ELR (cell line): ENCODE measurements around the gene UMODL1.
"Not testable (repeated sequence)": the region's sequence is repeated elsewhere in the genome, so short reads cannot be mapped to it uniquely, and the experiment has no call there.

Experiments used
- DNase-seq: peaks from one replicate; pipeline ENCODE4 v3.0.0-alpha.2; 2015; ENCODE audit warnings: low read depth

Gene UMODL1

DNA sequence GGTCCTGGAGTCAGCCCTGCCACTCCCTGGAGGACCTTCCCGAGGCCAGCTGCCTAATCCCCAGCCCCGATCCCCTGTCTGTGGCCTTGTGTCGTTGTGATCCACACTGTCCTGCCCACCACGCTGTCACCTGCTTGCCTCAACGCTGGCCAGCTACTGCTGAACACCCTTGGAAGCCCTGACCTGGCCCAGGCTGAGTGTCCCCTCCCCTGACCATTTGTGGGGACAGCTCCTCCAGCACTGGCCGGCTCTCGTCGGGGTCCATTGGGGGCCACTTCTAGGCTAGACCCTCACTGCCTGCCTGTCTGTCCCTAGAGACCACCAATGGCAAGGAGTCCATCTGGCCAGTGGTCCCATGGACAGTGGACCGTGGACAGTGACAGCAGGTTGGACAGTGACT is 12.0 kb upstream of the UMODL1 start:
- DNase-seq = no peak

- no peak for DNase-seq
These were observed 11.4 kb upstream of the UMODL1 start for GRCh38 chr21:42059721-42060120.

DNA sequence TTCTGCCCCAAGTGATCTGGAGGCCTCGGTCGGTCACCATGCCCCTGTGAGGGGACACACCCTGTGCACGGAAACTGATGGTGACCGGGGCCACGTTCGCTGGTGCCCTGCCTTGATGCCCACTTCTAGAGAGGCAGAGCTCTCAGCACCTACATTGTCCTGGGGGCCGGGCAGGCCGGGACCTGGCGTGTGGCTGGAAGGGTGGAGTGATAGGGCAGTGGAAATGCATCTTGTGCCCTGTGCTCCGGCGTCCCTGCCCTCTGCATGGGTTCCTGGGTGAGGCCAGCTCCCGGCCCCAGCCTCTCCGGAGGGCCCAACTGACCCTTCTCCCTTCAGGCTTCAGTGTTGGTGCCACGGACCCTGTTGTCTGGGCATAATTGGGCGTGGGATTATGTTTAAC is 11.0 kb upstream of the UMODL1 start:
- no peak for DNase-seq

- no peak for DNase-seq
These were observed 9.7 kb upstream of the UMODL1 start for GRCh38 chr21:42061195-42061985.

- no peak for DNase-seq
These were observed 9.2 kb upstream of the UMODL1 start for GRCh38 chr21:42061986-42062235.

DNA sequence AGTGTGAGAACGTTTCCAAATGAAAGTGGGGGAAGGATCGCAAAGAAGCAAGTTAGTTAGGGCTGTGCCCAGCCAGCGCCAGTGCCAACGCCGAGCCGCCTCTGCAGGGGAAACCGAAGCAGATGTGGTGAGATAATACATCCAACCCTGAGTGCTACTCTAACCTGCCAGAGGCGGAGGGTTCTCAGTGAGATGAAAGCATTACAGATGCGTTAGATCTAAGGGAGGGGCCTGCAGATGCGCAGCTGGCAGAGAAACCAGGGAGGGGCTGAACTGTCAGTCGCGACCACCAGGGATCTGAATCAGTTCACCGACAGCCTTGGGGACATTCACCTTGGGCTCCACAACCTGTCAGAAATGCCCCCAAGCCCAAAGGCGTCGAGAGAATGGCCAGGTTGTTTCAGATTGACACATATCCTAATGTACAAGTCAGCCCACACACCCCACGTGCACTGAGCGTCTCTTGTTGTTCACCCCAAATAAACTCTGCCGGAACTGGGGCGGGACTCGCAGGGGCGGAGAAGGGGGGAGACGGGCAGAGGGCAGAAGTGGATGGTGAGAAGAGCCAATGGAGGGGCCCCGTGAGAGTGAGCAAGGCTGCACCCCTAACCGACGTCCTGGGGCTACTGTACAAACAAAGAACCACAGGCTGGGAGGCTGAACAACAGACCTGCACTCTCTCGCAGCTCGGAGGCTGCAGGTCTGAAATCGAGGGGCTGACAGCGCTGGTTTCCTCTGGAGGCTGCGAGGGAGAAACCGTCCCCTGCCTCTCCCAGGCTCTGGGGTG is 8.7 kb upstream of the UMODL1 start:
- no peak for DNase-seq

DNA sequence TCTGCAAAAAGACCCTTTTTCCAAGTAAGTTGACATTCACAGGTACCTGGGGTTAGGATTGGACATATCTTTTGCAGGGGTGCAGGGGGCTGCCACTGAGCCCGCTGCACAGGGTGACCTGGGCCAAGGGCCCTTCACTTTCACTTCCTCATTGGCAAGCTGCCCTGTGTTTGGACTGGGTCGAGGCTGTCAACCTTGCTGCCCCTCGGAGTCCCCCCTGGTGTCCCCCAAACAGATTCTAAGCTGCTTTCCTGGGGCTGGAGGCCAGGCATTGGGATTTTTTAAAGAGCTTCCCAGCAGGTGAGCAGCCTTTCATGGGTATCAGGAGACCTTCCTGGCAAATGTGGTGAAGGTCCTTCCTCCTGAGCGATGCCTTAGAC is 7.9 kb upstream of the UMODL1 start:
- no peak for DNase-seq

DNA sequence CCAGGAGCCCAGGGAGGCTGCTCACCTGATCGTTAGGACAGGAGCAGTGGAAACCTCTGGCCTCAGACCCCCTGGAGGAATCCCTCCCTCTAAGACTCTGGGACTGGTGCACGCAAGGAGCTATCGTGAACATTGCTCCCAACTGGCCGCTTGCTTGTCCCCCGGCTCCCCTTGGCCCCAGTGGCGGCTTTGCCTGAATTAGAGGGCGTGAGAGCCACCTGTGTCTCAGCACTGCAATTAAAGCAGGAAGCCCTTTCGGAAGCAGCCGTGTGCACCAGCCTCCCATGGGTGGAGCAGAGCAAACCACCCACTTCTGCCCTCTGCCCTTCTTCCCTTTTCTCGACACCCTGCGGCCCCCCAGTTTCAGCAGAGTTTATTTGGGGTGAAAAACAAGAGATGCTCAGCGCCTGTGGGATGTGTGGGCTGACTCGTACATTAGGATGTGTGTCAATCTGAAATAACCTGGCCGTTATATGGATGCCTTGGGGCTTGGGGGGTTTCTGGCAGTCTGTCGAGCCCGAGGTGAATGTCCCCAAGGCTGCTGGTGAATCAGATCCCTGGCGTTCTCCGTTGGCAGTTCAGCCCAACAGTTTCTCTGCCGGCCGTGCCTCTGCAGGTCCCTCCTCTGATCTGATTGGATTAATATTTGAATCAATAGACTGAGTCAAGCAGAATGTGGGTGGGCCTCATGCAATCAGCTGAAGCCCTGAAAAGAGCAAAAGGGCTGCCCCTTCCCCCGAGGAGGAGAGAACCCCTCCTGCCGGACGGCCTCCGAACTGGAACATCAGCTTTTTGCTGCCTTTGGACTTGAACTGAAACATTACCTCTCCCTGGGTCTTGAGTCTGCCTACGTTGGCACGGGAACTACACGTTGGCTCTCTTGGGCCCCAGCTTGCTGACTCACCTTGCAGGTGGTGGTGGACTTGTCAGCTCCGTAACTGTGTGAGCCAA is 7.3 kb upstream of the UMODL1 start:
- no peak for DNase-seq

DNA sequence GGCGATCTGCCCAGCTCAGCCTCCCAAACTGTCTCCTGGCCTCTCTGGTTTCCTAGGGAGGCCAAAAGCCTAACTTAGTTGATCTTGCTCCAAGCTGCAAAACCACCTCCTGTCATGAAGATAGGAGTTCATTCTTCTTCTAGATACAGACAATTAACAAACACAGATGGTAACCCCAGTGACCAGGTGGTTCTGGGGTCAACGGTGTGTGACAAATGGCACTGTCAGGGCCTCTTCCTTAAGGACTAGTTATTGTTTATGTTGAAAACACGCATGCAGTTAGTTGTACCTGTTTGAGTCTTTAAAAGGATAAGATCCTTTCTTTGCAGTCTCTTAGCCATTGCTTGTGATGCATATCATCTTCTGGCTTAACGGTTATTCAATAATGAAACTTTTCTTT is 4.6 kb upstream of the UMODL1 start:
- DNase-seq = no peak

DNA sequence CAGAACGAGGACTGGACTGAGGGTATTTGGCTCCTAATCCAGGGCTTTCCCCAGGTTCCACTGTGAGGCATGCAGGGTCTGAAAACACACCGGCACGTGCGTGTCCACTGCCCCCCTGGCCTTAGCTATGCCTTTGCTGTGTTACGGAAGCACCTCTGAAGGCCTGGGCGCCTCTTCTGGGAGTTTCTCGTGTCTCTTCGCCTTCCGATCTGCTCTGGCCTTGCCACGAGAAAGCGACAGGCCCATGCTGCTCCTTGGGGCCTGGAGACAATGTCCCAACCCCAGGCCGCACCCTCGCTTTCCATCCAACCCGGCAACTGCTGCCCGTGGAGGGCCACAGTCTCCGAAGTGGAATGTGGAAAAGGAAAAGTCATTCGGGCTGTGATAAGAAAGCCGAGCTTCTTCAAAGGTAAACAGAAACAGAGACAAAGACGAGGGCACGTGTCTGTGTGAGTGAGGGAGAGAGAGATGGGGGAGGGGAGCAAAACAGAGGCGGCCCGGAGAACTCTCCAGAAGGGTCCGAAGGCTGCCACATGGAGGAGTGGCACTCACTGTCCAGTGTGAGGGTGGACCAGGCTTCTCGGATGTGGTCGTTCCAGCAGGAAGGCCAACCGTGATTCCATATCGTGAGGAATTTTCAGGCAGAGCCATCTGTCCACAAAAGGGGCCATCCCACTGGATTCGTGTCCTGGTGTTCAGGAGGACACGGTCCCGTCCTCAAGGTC is 3.4 kb upstream of the UMODL1 start:
- DNase-seq = no peak

DNA sequence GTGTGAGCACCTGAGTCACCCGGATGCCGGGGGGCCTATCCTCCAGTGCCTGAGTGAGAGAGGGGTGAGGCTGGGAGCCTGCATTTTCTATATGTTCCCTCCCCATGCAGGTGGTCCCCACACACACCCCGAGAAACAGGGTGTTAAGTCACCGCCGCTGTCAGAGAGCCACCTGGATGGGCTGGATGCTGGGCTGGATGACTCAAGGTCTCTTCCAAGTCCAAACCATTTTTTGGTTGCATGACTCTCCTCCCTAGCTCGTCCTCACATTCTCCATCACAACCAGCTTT is 2.9 kb upstream of the UMODL1 start:
- DNase-seq = no peak

GRCh38 chr21:42068592-42068991 is 2.5 kb upstream of the UMODL1 start:
- DNase-seq = no peak

GRCh38 chr21:42069327-42069726 is 1.8 kb upstream of the UMODL1 start:
- no peak for DNase-seq

DNA sequence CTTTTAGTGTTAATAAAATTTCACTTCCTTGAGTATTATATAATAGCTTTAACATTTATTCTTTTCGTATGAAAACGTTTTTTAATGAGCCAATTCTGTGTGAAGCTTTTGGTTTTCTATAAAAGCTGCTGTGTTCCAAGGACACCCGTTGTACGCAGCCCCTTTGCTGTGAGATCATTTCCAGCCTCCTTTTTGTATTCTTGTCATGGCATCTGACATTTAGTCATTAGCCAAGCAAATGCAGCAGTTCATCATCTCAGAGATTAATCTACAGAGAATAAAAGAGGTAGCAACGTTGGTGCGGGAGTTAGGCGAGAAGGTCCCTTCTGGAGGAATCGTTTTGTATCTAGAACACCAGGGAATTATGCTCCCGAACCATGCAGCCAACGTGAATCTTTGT is 1.3 kb upstream of the UMODL1 start:
- DNase-seq = no peak

DNA sequence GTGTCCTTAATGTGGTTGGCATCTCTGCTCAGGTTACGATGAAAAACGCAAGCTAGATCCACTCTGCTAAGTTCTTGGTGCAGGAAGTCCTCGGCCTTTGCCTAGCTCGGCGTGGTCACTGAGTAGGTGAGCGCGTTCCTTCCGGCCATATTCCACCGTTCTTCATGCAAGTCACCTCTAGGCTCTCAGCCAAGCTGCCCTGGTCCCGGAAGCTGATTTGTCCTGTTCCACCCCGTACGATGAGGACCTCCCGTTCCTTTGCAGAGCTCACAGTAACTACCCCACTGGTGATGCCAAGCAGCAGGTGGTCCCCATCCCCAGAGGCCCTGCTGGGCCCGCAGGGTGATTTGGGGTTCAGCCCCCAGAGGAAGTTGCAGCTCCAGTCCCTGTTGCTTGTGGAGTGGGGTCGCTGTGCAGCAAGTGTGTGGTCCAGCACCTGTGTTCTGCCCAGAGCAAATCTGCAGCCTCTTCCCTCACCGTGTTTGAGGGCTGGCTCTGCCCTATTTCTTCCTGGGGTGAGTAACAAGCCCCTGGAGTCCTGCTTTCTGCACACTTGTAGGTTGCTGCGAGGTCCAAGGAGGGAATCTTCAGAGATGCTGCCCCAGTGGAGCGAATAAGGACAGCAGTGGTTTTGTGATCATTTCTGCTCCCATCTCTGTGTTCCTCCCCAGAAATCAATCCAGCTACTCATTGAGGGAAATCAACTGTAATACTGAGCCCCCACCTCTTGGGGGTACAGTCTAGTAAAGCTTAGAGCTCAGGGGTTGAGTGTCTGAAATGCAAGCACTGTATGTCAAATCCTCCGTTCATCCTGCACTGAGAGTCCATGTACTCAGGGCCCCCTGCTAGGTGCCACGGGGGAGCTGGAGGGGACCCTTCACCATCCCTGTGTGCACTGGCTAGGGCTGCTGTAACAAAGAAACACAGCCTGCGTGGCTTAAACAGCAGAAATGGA is 2.3 kb downstream of the UMODL1 start:
- no peak for DNase-seq

DNA sequence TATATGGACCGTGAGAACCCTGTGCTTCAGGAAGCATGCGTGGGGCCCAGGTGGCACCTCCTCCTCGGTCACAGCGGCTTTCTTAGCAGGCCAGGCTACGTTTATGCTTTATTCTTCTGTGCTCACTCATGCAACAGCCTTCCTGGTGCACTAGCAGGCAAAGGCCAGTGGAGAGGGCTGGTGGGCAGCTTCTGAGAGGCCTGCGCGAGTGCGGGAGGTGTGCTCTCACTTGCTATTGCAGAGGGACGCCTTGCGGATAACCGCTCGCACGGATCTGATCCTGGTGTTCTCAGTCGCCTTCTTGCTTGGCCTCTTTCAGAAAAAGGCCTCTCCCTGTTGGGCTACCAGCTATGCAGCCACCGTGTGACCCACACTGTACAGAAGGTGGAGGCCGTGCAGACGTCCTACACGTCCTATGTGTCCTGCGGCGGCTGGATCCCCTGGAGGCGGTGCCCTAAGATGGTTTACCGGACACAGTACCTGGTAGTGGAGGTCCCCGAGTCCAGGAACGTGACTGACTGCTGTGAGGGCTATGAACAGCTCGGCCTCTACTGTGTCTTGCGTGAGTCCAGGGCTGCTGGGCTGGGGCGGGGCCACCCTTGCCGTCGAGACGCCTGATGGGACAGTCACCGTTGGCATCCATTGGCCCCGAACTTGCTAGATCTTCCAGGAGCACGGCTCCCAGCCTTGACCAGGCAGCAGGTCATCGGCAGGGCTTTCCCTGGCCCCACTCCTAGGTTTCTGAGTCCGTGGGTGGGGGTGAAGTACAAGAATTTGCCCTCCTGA is 4.8 kb downstream of the UMODL1 start:
- no peak for DNase-seq

GRCh38 chr21:42077685-42078238 is 6.6 kb downstream of the UMODL1 start:
- not testable (repeated sequence) for DNase-seq

DNA sequence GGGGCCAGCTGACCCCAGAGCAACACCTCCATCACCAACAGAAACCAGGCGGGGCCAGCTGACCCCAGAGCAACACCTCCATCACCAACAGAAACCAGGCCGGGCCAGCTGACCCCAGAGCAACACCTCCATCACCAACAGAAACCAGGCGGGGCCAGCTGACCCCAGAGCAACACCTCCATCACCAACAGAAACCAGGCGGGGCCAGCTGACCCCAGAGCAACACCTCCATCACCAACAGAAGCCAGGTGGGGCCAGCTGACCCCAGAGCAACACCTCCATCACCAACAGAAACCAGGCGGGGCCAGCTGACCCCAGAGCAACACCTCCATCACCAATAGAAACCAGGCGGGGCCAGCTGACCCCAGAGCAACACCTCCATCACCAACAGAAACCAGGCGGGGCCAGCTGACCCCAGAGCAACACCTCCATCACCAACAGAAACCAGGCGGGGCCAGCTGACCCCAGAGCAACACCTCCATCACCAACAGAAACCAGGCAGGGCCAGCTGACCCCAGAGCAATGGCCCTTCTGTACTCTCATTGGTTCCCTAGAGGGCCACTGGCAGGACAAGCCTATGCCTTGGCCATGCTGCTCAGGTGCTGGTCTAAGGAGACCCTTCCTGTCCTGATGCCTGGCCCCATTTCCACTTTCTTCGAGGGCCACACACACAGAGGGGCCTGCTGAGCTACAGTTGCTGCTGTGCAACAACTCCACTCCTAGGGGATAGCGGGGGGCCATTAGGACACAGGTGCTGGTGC is 7.3 kb downstream of the UMODL1 start:
- DNase-seq = not testable (repeated sequence)
